ENCODE results near the gene OR10H1. TPM values are rescaled to one million over a fixed set of nuclear protein-coding genes. Genes with fewer than 3 reads are reported as not detected.
"Not testable (repeated sequence)": the region's sequence is repeated elsewhere in the genome, so short reads cannot be mapped to it uniquely, and the experiment has no call there.

Gene OR10H1
- total RNA-seq, 2 experiments from 2014 or later, result not detected

DNA sequence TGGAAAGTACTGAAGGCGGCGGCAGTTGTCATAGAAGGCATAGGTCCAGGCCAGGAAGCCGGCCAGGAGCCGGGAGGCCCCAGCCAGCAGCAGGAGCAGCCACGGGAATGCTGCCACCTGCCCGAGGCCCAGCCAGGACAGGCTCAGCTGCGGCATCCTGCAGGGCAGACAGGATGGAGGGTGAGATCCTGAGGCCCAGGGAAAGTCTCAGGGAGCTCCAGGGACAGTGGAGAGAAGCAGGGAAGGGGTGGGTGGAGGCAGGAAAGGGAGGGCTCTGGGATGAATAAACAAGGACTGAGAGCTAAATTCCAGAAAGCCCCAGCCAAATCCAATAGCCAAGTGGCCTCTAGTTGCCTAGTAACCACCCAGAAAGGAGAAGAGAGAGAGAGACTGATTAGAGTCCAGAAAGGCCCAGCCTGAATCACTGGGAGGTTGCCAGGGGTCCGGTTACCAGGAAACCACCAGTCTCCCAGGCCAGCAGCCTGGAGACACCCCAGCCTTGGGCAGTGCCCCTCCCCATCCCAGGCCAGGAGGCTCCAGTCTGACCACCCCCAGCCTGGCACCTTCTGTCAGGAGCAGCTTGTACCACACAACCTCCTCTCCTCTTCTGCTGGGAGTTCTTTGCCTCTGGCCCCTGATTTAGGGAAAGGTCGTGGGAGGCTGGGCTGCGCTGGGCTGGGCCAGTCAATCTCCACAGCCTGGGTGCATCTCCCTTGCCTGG lies 35.5 kb downstream of the OR10H1 start:
- H3K36me3 Mint-ChIP-seq (ENCODE audit: low read depth), result no peaks in the 10 kb centered on the region
- POLR2A ChIA-PET, result no interaction called here
- H3K4me3 Mint-ChIP-seq, result no peak overlapping the region

GRCh38 chr19:15776991-15777970 lies 38.2 kb downstream of the OR10H1 start:
- no peaks in the 10 kb centered on the region for H3K36me3 Mint-ChIP-seq (ENCODE audit: low read depth)
- DNase-seq, result no peak
- POLR2A ChIA-PET, result no interaction called here
- H3K9me3 Mint-ChIP-seq, result no peaks in the 10 kb centered on the region
- CTCF ChIA-PET, result no interaction called here
- H3K4me1 Mint-ChIP-seq, result no peaks in the 10 kb centered on the region
- H3K4me3 Mint-ChIP-seq, result no peak overlapping the region
- peaks cover 1% of the 10 kb centered on the region for H3K27me3 Mint-ChIP-seq
- H3K27ac Mint-ChIP-seq, result no peak overlapping the region

More for the DNA sequence above, 35.5 kb downstream of the OR10H1 start:
- Mint-ChIP-seq H3K4me1 (no peaks in the 10 kb centered on the region), H3K27me3 (no peaks in the 10 kb centered on the region), H3K9me3 (no peaks in the 10 kb centered on the region), H3K27ac (no peak overlapping the region)
- no peak for DNase-seq
- CTCF ChIA-PET, result interaction anchor here (0.5 kb wide), 1 partner anchor 32 kb away, joined by 3 read pairs; no protein-coding TSS in a partner anchor

GRCh38 chr19:15776264-15776663 lies 39.2 kb downstream of the OR10H1 start:
- H3K9me3 Mint-ChIP-seq, result no peaks in the 10 kb centered on the region
- peaks cover 1% of the 10 kb centered on the region for H3K27me3 Mint-ChIP-seq
- ChIA-PET CTCF (no interaction called here), POLR2A (no interaction called here)
- no peak for DNase-seq
- H3K4me1 Mint-ChIP-seq, result no peaks in the 10 kb centered on the region
- no peak overlapping the region for H3K27ac Mint-ChIP-seq
- H3K36me3 Mint-ChIP-seq (ENCODE audit: low read depth), result no peaks in the 10 kb centered on the region
- H3K4me3 Mint-ChIP-seq, result no peak overlapping the region

GRCh38 chr19:15775249-15775648 lies 40.2 kb downstream of the OR10H1 start:
- Mint-ChIP-seq H3K36me3 (ENCODE audit: low read depth) (no peaks in the 10 kb centered on the region), H3K27ac (no peak overlapping the region), H3K27me3 (peaks cover 1% of the 10 kb centered on the region), H3K4me1 (no peaks in the 10 kb centered on the region), H3K9me3 (no peaks in the 10 kb centered on the region), H3K4me3 (no peak overlapping the region)
- POLR2A ChIA-PET, result no interaction called here
- CTCF ChIA-PET, result no interaction called here
- DNase-seq, result no peak

DNA sequence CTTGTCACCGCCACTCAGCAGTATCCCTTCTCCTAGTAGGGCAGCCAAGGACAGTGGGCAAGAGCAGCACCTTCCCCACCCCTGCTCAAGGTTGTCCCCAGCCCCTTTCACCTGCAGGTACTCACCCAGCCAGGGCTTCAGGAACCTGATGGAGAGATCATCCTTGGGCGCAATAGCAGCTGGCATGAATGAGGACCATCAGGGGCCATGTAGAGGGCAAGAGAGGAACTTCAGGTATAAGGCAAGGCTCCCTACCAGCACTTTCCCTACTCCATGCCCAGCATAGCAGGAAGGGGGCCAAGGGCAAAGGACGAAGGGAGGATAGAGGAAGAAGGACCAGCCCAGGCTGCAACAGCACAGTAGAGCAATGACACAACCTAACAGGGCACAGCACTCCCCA lies 41.3 kb downstream of the OR10H1 start:
- H3K4me1 Mint-ChIP-seq; H3K27me3 Mint-ChIP-seq; POLR2A ChIA-PET; DNase-seq; H3K27ac Mint-ChIP-seq; H3K9me3 Mint-ChIP-seq; H3K36me3 Mint-ChIP-seq (ENCODE audit: low read depth); H3K4me3 Mint-ChIP-seq; CTCF ChIA-PET: not testable (repeated sequence)

- no peaks in the 10 kb centered on the region for H3K36me3 Mint-ChIP-seq (ENCODE audit: low read depth)
- CTCF ChIA-PET, result no interaction called here
- no peak for DNase-seq
- H3K27me3 Mint-ChIP-seq, result peaks cover 12% of the 10 kb centered on the region
- no peaks in the 10 kb centered on the region for H3K4me1 Mint-ChIP-seq
- no peak overlapping the region for H3K27ac Mint-ChIP-seq
- no peak overlapping the region for H3K4me3 Mint-ChIP-seq
- H3K9me3 Mint-ChIP-seq, result no peaks in the 10 kb centered on the region
- POLR2A ChIA-PET, result no interaction called here
Observed at GRCh38 chr19:15769586-15769985, 45.9 kb downstream of the OR10H1 start.

- POLR2A ChIA-PET, result no interaction called here
- no peak overlapping the region for H3K4me3 Mint-ChIP-seq
- CTCF ChIA-PET, result interaction anchor here (0.9 kb wide), 1 partner anchor 8 kb away, joined by 3 read pairs; no protein-coding TSS in a partner anchor
- H3K4me1 Mint-ChIP-seq, result peaks cover 6% of the 10 kb centered on the region
- H3K27me3 Mint-ChIP-seq, result peaks cover 45% of the 10 kb centered on the region
- H3K9me3 Mint-ChIP-seq, result no peaks in the 10 kb centered on the region
- no peak overlapping the region for H3K27ac Mint-ChIP-seq
- no peaks in the 10 kb centered on the region for H3K36me3 Mint-ChIP-seq (ENCODE audit: low read depth)
- DNase-seq, result no peak
Observed at GRCh38 chr19:15759962-15760565, 55.4 kb downstream of the OR10H1 start.

DNA sequence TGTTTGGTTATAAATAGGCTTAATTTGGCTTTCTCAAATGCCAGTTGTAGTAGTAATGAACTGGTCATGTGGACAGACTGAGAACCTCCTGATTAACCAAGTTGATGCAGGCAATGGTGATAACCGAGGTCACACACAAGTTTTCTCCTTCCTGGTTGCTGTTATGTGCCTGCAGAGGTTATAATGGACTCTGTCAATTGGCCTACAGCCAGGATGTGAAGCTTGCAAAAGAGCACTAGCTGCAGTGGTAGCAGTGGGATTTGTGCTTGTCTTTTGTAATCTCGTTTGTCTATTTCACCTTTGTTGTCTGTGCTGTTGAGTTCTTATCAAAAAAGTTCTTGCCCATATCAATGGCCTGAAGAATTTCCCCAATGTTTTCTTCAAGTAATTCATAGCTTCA lies 57.1 kb downstream of the OR10H1 start:
- no peak for DNase-seq
- no peaks in the 10 kb centered on the region for H3K36me3 Mint-ChIP-seq (ENCODE audit: low read depth)
- H3K4me3 Mint-ChIP-seq, result no peak overlapping the region
- H3K4me1 Mint-ChIP-seq, result peaks cover 6% of the 10 kb centered on the region
- POLR2A ChIA-PET, result no interaction called here
- no peaks in the 10 kb centered on the region for H3K9me3 Mint-ChIP-seq
- CTCF ChIA-PET, result no interaction called here
- peaks cover 50% of the 10 kb centered on the region for H3K27me3 Mint-ChIP-seq
- H3K27ac Mint-ChIP-seq, result no peak overlapping the region

Other genes starting within 250 kb of the OR10H1 start
- gene CYP4F8, start 200.4 kb downstream of the OR10H1 start, total RNA-seq, result not detected
- under 1 TPM; 0.15 to 0.23 TPM for gene CYP4F3, start 174.8 kb downstream of the OR10H1 start, total RNA-seq
- under 1 TPM in 1 of 2 experiments, not detected in 1; 0.10 TPM for gene CYP4F12, start 142.6 kb downstream of the OR10H1 start, total RNA-seq
- not detected for gene OR10H2, start 87.6 kb downstream of the OR10H1 start, total RNA-seq
- not detected for gene OR10H3, start 77.7 kb downstream of the OR10H1 start, total RNA-seq
- gene OR10H5, start 28.0 kb downstream of the OR10H1 start, total RNA-seq, result not detected
- gene CYP4F2, start 82.4 kb upstream of the OR10H1 start, total RNA-seq, result not detected
- gene CYP4F11, start 118.9 kb upstream of the OR10H1 start, total RNA-seq, result not detected
- not detected for gene OR10H4, start 133.3 kb upstream of the OR10H1 start, total RNA-seq